ENCODE data around the gene DYRK3. TPM values are rescaled to one million over a fixed set of nuclear protein-coding genes. Genes with fewer than 3 reads are reported as not detected.

DYRK3 gene
- total and polyA plus RNA-seq, 10 of the 15 experiments (the other 5 are each of a cell fraction or from before 2014, with no cell fraction given) = 1.6 to 12.9 (median 10.3) TPM

DNA sequence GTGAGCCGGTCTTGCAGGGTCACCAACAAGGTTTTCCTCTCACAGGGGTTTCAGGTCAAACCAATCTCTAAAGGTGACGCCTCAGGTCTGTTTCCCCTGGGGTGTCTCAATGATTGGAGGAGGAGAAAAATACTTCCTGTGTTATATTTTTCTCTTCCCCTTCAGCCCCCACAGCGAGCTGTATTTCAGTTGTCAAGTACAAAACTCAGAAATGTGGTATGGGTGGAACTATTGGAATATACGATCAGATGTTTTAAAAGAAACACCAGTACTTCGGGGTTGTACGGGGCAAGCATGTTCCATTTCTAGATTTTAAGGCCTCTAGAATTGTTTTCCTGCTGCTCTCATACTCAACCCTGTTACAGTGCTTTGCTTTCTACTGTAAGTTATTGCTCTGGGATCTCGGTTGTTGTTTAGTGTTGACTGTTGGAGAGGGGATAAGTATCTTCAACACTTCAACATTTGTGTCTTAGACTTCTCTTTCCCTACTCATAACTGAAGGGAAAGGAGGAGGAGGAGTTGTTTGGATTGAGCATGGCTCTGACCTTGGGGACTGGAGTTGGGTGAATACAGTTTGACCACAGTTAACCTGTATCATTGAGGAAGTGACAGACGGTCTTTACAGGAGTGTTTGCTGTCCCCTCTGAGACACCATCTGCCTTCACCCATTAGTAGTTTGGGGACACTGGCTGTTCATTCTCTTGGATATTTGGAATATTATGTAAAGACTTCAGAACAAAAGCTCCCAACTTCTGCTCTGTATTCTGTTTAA is 51.3 kb downstream of the DYRK3 start (continued):
- TF ChIP-seq, protein P1, sequence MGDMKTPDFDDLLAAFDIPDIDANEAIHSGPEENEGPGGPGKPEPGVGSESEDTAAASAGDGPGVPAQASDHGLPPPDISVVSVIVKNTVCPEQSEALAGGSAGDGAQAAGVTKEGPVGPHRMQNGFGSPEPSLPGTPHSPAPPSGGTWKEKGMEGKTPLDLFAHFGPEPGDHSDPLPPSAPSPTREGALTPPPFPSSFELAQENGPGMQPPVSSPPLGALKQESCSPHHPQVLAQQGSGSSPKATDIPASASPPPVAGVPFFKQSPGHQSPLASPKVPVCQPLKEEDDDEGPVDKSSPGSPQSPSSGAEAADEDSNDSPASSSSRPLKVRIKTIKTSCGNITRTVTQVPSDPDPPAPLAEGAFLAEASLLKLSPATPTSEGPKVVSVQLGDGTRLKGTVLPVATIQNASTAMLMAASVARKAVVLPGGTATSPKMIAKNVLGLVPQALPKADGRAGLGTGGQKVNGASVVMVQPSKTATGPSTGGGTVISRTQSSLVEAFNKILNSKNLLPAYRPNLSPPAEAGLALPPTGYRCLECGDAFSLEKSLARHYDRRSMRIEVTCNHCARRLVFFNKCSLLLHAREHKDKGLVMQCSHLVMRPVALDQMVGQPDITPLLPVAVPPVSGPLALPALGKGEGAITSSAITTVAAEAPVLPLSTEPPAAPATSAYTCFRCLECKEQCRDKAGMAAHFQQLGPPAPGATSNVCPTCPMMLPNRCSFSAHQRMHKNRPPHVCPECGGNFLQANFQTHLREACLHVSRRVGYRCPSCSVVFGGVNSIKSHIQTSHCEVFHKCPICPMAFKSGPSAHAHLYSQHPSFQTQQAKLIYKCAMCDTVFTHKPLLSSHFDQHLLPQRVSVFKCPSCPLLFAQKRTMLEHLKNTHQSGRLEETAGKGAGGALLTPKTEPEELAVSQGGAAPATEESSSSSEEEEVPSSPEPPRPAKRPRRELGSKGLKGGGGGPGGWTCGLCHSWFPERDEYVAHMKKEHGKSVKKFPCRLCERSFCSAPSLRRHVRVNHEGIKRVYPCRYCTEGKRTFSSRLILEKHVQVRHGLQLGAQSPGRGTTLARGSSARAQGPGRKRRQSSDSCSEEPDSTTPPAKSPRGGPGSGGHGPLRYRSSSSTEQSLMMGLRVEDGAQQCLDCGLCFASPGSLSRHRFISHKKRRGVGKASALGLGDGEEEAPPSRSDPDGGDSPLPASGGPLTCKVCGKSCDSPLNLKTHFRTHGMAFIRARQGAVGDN (IDR thresholded peaks at IDR 0.05) = no peak
- no peak for TF ChIP-seq TBL1XR1 (IDR thresholded peaks at IDR 0.05; ENCODE audit: low read depth, low read length)
- TF ChIP-seq STAT3 (IDR thresholded peaks at IDR 0.05; ENCODE audit: low read depth, low read length) = no peak
- TF ChIP-seq EP300 (IDR thresholded peaks at IDR 0.05; ENCODE audit: borderline replicate concordance in 1 of 2, control insufficient read depth in 1 of 2, low read depth in 2 of 2, low read length in 2 of 2) = no peak
- TF ChIP-seq GABPA (IDR thresholded peaks at IDR 0.05; ENCODE audit: low read depth) = peak; percentile 81
- no peak for TF ChIP-seq POU2F2 (IDR thresholded peaks at IDR 0.05; ENCODE audit: borderline replicate concordance, low read depth, low read length)
- no peak for TF ChIP-seq CBX3 (IDR thresholded peaks at IDR 0.05; ENCODE audit: borderline replicate concordance, low read depth)
- TF ChIP-seq, protein P2, sequence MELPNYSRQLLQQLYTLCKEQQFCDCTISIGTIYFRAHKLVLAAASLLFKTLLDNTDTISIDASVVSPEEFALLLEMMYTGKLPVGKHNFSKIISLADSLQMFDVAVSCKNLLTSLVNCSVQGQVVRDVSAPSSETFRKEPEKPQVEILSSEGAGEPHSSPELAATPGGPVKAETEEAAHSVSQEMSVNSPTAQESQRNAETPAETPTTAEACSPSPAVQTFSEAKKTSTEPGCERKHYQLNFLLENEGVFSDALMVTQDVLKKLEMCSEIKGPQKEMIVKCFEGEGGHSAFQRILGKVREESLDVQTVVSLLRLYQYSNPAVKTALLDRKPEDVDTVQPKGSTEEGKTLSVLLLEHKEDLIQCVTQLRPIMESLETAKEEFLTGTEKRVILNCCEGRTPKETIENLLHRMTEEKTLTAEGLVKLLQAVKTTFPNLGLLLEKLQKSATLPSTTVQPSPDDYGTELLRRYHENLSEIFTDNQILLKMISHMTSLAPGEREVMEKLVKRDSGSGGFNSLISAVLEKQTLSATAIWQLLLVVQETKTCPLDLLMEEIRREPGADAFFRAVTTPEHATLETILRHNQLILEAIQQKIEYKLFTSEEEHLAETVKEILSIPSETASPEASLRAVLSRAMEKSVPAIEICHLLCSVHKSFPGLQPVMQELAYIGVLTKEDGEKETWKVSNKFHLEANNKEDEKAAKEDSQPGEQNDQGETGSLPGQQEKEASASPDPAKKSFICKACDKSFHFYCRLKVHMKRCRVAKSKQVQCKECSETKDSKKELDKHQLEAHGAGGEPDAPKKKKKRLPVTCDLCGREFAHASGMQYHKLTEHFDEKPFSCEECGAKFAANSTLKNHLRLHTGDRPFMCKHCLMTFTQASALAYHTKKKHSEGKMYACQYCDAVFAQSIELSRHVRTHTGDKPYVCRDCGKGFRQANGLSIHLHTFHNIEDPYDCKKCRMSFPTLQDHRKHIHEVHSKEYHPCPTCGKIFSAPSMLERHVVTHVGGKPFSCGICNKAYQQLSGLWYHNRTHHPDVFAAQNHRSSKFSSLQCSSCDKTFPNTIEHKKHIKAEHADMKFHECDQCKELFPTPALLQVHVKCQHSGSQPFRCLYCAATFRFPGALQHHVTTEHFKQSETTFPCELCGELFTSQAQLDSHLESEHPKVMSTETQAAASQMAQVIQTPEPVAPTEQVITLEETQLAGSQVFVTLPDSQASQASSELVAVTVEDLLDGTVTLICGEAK (IDR thresholded peaks at IDR 0.05; ENCODE audit: borderline replicate concordance) = peak; percentile 73; the same call in 1 of the 2 replicates
- TF ChIP-seq TCF3 (IDR thresholded peaks at IDR 0.05; ENCODE audit: borderline replicate concordance, insufficient read depth, low read depth, low read length) = no peak
- TF ChIP-seq CREB1 (IDR thresholded peaks at IDR 0.05; ENCODE audit: low read depth) = 0 out of 2 replicates have a peak, but pooled peaks have one; percentile 18
- TF ChIP-seq SMARCA5 (IDR thresholded peaks at IDR 0.05) = no peak
- TF ChIP-seq, protein P3, sequence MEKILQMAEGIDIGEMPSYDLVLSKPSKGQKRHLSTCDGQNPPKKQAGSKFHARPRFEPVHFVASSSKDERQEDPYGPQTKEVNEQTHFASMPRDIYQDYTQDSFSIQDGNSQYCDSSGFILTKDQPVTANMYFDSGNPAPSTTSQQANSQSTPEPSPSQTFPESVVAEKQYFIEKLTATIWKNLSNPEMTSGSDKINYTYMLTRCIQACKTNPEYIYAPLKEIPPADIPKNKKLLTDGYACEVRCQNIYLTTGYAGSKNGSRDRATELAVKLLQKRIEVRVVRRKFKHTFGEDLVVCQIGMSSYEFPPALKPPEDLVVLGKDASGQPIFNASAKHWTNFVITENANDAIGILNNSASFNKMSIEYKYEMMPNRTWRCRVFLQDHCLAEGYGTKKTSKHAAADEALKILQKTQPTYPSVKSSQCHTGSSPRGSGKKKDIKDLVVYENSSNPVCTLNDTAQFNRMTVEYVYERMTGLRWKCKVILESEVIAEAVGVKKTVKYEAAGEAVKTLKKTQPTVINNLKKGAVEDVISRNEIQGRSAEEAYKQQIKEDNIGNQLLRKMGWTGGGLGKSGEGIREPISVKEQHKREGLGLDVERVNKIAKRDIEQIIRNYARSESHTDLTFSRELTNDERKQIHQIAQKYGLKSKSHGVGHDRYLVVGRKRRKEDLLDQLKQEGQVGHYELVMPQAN (conservative IDR thresholded peaks at IDR 0.05) = no peak
- no peak for TF ChIP-seq GATAD2B (conservative IDR thresholded peaks at IDR 0.05; ENCODE audit: low read depth)
- TF ChIP-seq, protein P4, sequence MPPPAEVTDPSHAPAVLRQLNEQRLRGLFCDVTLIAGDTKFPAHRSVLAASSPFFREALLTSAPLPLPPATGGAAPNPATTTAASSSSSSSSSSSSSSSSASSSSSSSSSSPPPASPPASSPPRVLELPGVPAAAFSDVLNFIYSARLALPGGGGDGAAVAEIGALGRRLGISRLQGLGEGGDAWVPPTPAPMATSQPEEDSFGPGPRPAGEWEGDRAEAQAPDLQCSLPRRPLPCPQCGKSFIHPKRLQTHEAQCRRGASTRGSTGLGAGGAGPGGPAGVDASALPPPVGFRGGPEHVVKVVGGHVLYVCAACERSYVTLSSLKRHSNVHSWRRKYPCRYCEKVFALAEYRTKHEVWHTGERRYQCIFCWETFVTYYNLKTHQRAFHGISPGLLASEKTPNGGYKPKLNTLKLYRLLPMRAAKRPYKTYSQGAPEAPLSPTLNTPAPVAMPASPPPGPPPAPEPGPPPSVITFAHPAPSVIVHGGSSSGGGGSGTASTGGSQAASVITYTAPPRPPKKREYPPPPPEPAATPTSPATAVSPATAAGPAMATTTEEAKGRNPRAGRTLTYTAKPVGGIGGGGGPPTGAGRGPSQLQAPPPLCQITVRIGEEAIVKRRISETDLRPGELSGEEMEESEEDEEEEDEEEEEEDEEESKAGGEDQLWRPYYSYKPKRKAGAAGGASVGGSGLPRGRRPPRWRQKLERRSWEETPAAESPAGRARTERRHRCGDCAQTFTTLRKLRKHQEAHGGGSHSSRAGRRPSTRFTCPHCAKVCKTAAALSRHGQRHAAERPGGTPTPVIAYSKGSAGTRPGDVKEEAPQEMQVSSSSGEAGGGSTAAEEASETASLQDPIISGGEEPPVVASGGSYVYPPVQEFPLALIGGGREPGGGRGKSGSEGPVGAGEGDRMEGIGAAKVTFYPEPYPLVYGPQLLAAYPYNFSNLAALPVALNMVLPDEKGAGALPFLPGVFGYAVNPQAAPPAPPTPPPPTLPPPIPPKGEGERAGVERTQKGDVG (CRISPR knock-in tag; IDR thresholded peaks at IDR 0.05) = no peak
